ENCODE data around the gene TIGD1.
"Not testable (repeated sequence)": the region's sequence is repeated elsewhere in the genome, so short reads cannot be mapped to it uniquely, and the experiment has no call there.

TIGD1 gene

GRCh38 chr2:232540441-232541041 is 9.8 kb downstream of the TIGD1 start:
- DNase-seq (ENCODE audit: low read depth in 1 of 2, low spot score in 1 of 2): no peak

GRCh38 chr2:232539298-232540231 is 10.8 kb downstream of the TIGD1 start, which contains the start of gene CHRNG:
Gene CHRNG, plus strand, starts transcription at chr2:232539692. Its CDS starts 56 bp downstream, at chr2:232539748.
- no peak for DNase-seq (ENCODE audit: low read depth in 1 of 2, low spot score in 1 of 2)

GRCh38 chr2:232538671-232539070 is 11.7 kb downstream of the TIGD1 start:
- DNase-seq (ENCODE audit: low read depth in 1 of 2, low spot score in 1 of 2): no peak

GRCh38 chr2:232537499-232537898 is 12.9 kb downstream of the TIGD1 start:
- DNase-seq (ENCODE audit: low read depth in 1 of 2, low spot score in 1 of 2): no peak

- DNase-seq (ENCODE audit: low read depth in 1 of 2, low spot score in 1 of 2): no peak
These were observed 13.3 kb downstream of the TIGD1 start for GRCh38 chr2:232537079-232537478.

- no peak for DNase-seq (ENCODE audit: low read depth in 1 of 2, low spot score in 1 of 2)
These were observed 14.4 kb downstream of the TIGD1 start for GRCh38 chr2:232535761-232536530.

GRCh38 chr2:232534940-232535651 is 15.3 kb downstream of the TIGD1 start:
- DNase-seq (ENCODE audit: low read depth in 1 of 2, low spot score in 1 of 2): no peak

GRCh38 chr2:232533944-232534710 is 16.2 kb downstream of the TIGD1 start:
- no peak for DNase-seq (ENCODE audit: low read depth in 1 of 2, low spot score in 1 of 2)

- not testable (repeated sequence) for DNase-seq (ENCODE audit: low read depth in 1 of 2, low spot score in 1 of 2)
These were observed 17.5 kb downstream of the TIGD1 start for GRCh38 chr2:232532821-232533220.

GRCh38 chr2:232532419-232532818 is 17.9 kb downstream of the TIGD1 start:
- DNase-seq (ENCODE audit: low read depth in 1 of 2, low spot score in 1 of 2): no peak

GRCh38 chr2:232530626-232531260 is 19.6 kb downstream of the TIGD1 start:
- no peak for DNase-seq (ENCODE audit: low read depth in 1 of 2, low spot score in 1 of 2)

GRCh38 chr2:232529806-232530547 is 20.4 kb downstream of the TIGD1 start:
- DNase-seq (ENCODE audit: low read depth in 1 of 2, low spot score in 1 of 2): no peak

- DNase-seq (ENCODE audit: low read depth in 1 of 2, low spot score in 1 of 2): no peak
These were observed 21.5 kb downstream of the TIGD1 start for GRCh38 chr2:232528746-232529460.

GRCh38 chr2:232527905-232528470 is 22.4 kb downstream of the TIGD1 start:
- DNase-seq (ENCODE audit: low read depth in 1 of 2, low spot score in 1 of 2): no peak

GRCh38 chr2:232526372-232526941 is 23.9 kb downstream of the TIGD1 start:
- DNase-seq (ENCODE audit: low read depth in 1 of 2, low spot score in 1 of 2): no peak

- DNase-seq (ENCODE audit: low read depth in 1 of 2, low spot score in 1 of 2): no peak
These were observed 24.5 kb downstream of the TIGD1 start, which contains the start of gene CHRND for GRCh38 chr2:232525791-232526371. Gene CHRND, plus strand, starts transcription at chr2:232526160. Its CDS starts 56 bp downstream, at chr2:232526216.

- no peak for DNase-seq (ENCODE audit: low read depth in 1 of 2, low spot score in 1 of 2)
These were observed 25.2 kb downstream of the TIGD1 start for GRCh38 chr2:232525199-232525598.

Data from activated T-helper 1 cell treated with anti-CD3 and anti-CD28 coated beads, Interleukin-2, amount 50 U/mL, for 16 hours (primary cell).